ENCODE results near the gene C2CD3.

DNA sequence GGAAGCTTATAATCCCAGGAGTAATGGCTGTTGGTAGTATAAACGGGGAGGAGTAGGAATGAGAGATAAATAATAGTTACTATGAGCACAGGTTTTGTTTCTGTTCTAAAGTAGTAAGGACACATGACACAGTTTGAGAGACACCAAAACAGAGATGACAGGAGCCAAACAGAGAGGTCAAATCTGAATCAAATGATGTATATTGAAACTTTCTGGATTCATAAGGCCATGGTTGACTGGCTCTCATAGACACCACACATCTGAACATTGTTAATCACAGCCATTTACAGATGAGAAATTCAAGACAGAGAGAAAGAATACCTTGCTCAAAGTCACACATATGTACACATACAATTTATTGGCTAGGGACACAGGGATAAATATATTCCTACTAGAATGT lies 98.5 kb downstream of the C2CD3 start:
- TF ChIP-seq, protein P1, sequence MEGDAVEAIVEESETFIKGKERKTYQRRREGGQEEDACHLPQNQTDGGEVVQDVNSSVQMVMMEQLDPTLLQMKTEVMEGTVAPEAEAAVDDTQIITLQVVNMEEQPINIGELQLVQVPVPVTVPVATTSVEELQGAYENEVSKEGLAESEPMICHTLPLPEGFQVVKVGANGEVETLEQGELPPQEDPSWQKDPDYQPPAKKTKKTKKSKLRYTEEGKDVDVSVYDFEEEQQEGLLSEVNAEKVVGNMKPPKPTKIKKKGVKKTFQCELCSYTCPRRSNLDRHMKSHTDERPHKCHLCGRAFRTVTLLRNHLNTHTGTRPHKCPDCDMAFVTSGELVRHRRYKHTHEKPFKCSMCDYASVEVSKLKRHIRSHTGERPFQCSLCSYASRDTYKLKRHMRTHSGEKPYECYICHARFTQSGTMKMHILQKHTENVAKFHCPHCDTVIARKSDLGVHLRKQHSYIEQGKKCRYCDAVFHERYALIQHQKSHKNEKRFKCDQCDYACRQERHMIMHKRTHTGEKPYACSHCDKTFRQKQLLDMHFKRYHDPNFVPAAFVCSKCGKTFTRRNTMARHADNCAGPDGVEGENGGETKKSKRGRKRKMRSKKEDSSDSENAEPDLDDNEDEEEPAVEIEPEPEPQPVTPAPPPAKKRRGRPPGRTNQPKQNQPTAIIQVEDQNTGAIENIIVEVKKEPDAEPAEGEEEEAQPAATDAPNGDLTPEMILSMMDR (IDR thresholded peaks at IDR 0.05), result no peak
- no peak for TF ChIP-seq POLR2A (IDR thresholded peaks at IDR 0.05)
